Sigmoid colon (tissue), 3 donors: Measurements from ENCODE around the gene DACT2.

Experiments
- POLR2A ChIP-seq, 2 donors: fragments of 450-650 bp; IDR thresholded peaks; one replicate each; pipeline ENCODE4 v1.6.1; 2016; ENCODE audit warnings: antibody characterized with exemption in 2 of 2, mild to moderate bottlenecking in 2 of 2, moderate library complexity in 2 of 2
- TF ChIP-seq, protein P1 (sequence below), 4 experiments: fragments of 450-650 bp in 3 of 4; fragments of 200-600 bp in 1 of 4; IDR thresholded peaks; one replicate each; pipeline ENCODE4 v1.5.1; 2016 to 2019; ENCODE audit warnings: antibody characterized with exemption in 4 of 4, mild to moderate bottlenecking in 3 of 4, moderate library complexity in 2 of 4

DNA sequence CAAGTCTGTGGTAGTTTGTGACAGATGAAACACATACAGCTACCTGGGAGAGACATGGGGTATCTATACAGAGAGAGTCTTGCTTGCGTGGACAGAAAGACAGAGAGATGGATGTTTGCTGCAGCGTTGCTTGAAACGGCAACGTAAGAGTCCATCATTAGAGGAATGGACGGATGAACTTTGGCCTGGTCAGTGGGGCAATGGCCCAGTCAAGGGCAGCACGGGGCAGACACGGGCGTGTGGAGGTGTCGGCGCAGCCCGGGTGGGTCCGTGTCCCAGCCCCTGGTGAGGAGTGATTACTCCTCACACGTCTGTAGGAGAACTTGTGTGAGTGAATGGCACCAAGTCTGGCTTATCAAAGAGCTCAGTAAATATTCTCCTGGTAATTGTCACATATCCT lies 21.9 kb downstream of the DACT2 start:
- TF ChIP-seq, protein P1, sequence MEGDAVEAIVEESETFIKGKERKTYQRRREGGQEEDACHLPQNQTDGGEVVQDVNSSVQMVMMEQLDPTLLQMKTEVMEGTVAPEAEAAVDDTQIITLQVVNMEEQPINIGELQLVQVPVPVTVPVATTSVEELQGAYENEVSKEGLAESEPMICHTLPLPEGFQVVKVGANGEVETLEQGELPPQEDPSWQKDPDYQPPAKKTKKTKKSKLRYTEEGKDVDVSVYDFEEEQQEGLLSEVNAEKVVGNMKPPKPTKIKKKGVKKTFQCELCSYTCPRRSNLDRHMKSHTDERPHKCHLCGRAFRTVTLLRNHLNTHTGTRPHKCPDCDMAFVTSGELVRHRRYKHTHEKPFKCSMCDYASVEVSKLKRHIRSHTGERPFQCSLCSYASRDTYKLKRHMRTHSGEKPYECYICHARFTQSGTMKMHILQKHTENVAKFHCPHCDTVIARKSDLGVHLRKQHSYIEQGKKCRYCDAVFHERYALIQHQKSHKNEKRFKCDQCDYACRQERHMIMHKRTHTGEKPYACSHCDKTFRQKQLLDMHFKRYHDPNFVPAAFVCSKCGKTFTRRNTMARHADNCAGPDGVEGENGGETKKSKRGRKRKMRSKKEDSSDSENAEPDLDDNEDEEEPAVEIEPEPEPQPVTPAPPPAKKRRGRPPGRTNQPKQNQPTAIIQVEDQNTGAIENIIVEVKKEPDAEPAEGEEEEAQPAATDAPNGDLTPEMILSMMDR (IDR thresholded peaks at IDR 0.05): no peak
- no peak for TF ChIP-seq POLR2A (IDR thresholded peaks at IDR 0.05)
